ENCODE results near the gene RPL35.

DNA sequence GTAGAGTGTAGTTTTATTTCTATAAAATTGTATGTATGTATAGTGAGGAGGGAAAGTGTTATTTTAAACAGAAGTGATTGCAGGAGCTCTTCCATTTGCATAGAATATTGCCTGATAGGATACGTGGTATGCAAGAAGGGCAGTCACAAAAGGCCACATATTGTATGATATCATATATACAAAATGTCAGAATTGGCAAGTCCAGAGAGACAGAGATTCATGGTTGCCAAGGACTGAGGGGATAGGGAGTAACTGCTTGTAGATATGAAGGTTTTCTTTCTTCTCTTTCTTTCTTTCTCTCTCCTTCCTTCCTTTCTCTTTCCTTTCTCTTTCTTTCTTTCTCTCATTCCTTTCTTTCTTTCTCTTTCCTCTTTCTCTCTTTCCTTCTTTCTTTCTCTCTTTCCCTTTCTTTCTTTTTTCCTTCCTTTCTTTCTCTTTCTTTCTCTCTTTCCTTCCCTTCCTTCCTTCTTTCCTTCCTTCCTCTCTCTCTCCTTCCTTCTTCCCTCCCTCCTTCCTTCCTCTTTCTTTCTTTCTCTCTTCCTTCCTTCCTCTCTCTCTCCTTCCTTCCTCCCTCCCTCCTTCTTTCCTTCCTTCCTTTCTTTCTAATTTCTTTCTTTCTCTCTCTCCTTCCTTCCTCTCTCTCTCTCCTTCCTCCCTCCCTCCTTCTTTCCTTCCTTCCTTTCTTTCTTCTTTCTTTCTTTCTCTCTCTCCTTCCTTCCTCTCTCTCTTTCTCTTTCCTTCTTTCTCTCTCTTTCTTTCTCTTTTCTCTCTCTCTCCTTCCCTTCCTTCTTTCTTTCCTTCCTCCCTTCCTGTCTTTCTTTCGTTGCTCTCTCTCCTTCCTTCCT, 33.0 kb downstream of the RPL35 start:
- TF ChIP-seq, protein P1, sequence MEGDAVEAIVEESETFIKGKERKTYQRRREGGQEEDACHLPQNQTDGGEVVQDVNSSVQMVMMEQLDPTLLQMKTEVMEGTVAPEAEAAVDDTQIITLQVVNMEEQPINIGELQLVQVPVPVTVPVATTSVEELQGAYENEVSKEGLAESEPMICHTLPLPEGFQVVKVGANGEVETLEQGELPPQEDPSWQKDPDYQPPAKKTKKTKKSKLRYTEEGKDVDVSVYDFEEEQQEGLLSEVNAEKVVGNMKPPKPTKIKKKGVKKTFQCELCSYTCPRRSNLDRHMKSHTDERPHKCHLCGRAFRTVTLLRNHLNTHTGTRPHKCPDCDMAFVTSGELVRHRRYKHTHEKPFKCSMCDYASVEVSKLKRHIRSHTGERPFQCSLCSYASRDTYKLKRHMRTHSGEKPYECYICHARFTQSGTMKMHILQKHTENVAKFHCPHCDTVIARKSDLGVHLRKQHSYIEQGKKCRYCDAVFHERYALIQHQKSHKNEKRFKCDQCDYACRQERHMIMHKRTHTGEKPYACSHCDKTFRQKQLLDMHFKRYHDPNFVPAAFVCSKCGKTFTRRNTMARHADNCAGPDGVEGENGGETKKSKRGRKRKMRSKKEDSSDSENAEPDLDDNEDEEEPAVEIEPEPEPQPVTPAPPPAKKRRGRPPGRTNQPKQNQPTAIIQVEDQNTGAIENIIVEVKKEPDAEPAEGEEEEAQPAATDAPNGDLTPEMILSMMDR (IDR thresholded peaks at IDR 0.05): no peak
- TF ChIP-seq EZH2 (IDR thresholded peaks at IDR 0.05) (no peak), EZH2phosphoT487 (IDR thresholded peaks at IDR 0.05) (no peak)
